Tibial nerve (tissue), 4 donors: ENCODE data around the gene KLHL40.

ENCODE experiments used
- CTCF ChIP-seq, 5 experiments: fragments of 200-600 bp in 3 of 5; fragments of 450-650 bp in 2 of 5; sonication (generic) in 3 of 5; IDR thresholded peaks; one replicate each; pipeline ENCODE4 v1.5.1; 2016 to 2019; ENCODE audit warnings: antibody characterized with exemption in 5 of 5, mild to moderate bottlenecking in 3 of 5, moderate library complexity in 2 of 5
- EP300 ChIP-seq, 2 donors: sonication (generic); formaldehyde crosslinking; IDR thresholded peaks; one replicate each; pipeline ENCODE4 v1.6.1; 2017; ENCODE audit warnings: antibody characterized with exemption in 2 of 2, mild to moderate bottlenecking in 1 of 2

- TF ChIP-seq CTCF (IDR thresholded peaks at IDR 0.05) (no peak), EP300 (IDR thresholded peaks at IDR 0.05) (no peak)
These were observed 3.4 kb downstream of the KLHL40 start for GRCh38 chr3:42688487-42689420.
